Erythroblast (primary cell): Measurements from ENCODE around the gene ACADSB.

Experiments used
- GATA1 ChIP-seq: IDR thresholded peaks from 2 replicates; pipeline ENCODE4 v1.6.1; 2011; ENCODE audit warnings: low read depth, mild to moderate bottlenecking, control low read depth, low read length, moderate library complexity
- POLR2A ChIP-seq: IDR thresholded peaks from 2 replicates; pipeline ENCODE4 v1.6.1; 2011; ENCODE audit warnings: mild to moderate bottlenecking, low read length

- no peak for TF ChIP-seq POLR2A
- TF ChIP-seq GATA1, result no peak
These were observed 79.0 kb downstream of the ACADSB start for GRCh38 chr10:123087786-123088185.
